GM12892 (cell line): Measurements from ENCODE around the gene LRRC56.

Experiments
- POLR2A ChIP-seq: IDR thresholded peaks from 2 replicates; pipeline ENCODE4 v1.6.1; 2011; ENCODE audit warnings: low read depth, low read length, control low read depth
- POLR2AphosphoS5 ChIP-seq: IDR thresholded peaks from 2 replicates; pipeline ENCODE4 v1.6.1; 2011; ENCODE audit warnings: low read depth, low read length, control low read depth

GRCh38 chr11:535210-535518, 2.2 kb upstream of the LRRC56 start:
- TF ChIP-seq POLR2AphosphoS5 (no peak), POLR2A (no peak)
